Neuronal stem cell (in vitro differentiated cells): Measurements from ENCODE around the gene OR4M1.
"Not testable (repeated sequence)": the region's sequence is repeated elsewhere in the genome, so short reads cannot be mapped to it uniquely, and the experiment has no call there.

ENCODE experiments used
- DNase-seq: peaks from one replicate; pipeline ENCODE4 v3.0.0-alpha.2; 2013; ENCODE audit warnings: low spot score
- H2AFZ ChIP-seq: one replicate; pipeline ENCODE4 v1.6.1; 2013; ENCODE audit warnings: mild to moderate bottlenecking, low read length, inconsistent platforms
- H2AK5ac ChIP-seq: 2 replicates; pipeline ENCODE4 v1.6.1; 2013; ENCODE audit warnings: low read depth, mild to moderate bottlenecking, inconsistent platforms, low read length, moderate library complexity, mixed read lengths
- H2BK120ac ChIP-seq: 2 replicates; pipeline ENCODE4 v1.6.1; 2013; ENCODE audit warnings: low read depth, mild to moderate bottlenecking, inconsistent platforms, low read length, moderate library complexity, mixed read lengths
- H2BK12ac ChIP-seq: one replicate; pipeline ENCODE4 v1.6.1; 2013; ENCODE audit warnings: low read length, inconsistent platforms
- H2BK15ac ChIP-seq: 2 replicates; pipeline ENCODE4 v1.6.1; 2013; ENCODE audit warnings: mild to moderate bottlenecking, low read length, inconsistent platforms, mixed read lengths
- H2BK5ac ChIP-seq: one replicate; pipeline ENCODE4 v1.6.1; 2013; ENCODE audit warnings: inconsistent platforms, mild to moderate bottlenecking, low read length, moderate library complexity
- H3K14ac ChIP-seq: one replicate; pipeline ENCODE4 v1.6.1; 2013; ENCODE audit warnings: low read length, inconsistent platforms
- H3K18ac ChIP-seq: 2 replicates; pipeline ENCODE4 v1.6.1; 2013; ENCODE audit warnings: low read length, inconsistent platforms
- H3K23ac ChIP-seq: 2 replicates; pipeline ENCODE4 v1.6.1; 2013; ENCODE audit warnings: low read depth, mild to moderate bottlenecking, mixed read lengths, low read length, inconsistent platforms; ENCODE audit not compliant: poor library complexity
- H3K27ac ChIP-seq: replicated peaks from 3 replicates; pipeline ENCODE4 v1.5.1; 2013; ENCODE audit warnings: low read length, inconsistent platforms
- H3K27me3 ChIP-seq, 3 experiments: 2 replicates each; pipeline ENCODE4 v1.6.1; 2013; ENCODE audit warnings: low read length in 3 of 3, mild to moderate bottlenecking in 2 of 3, inconsistent platforms in 1 of 3, low read depth in 1 of 3, mixed read lengths in 1 of 3, moderate library complexity in 1 of 3; ENCODE audit not compliant: control insufficient read depth in 3 of 3, insufficient read depth in 3 of 3
- H3K36me3 ChIP-seq, 2 donors: replicated peaks in 1 of 2; 2 replicates each; pipeline ENCODE4 v1.6.1; 2013; ENCODE audit warnings: low read length in 2 of 2; ENCODE audit not compliant: control insufficient read depth in 2 of 2, insufficient read depth in 2 of 2
- H3K4ac ChIP-seq: 2 replicates; pipeline ENCODE4 v1.6.1; 2013; ENCODE audit warnings: inconsistent platforms, mild to moderate bottlenecking, low read length, moderate library complexity
- H3K4me1 ChIP-seq, 2 donors: 1 replicate in 1 of 2; 2 replicates in 1 of 2; pipeline ENCODE4 v1.6.1; 2013; ENCODE audit warnings: low read length in 2 of 2, low read depth in 1 of 2; ENCODE audit not compliant: control insufficient read depth in 2 of 2, insufficient read depth in 1 of 2
- H3K4me2 ChIP-seq: one replicate; pipeline ENCODE4 v1.6.1; 2013; ENCODE audit warnings: mild to moderate bottlenecking, low read length, inconsistent platforms; ENCODE audit not compliant: insufficient read depth, poor library complexity, severe bottlenecking
- H3K4me3 ChIP-seq, 2 donors: 2 replicates each; pipeline ENCODE4 v1.5.1; 2013; ENCODE audit warnings: low read length in 2 of 2, mild to moderate bottlenecking in 2 of 2, inconsistent platforms in 1 of 2, moderate library complexity in 1 of 2
- H3K79me1 ChIP-seq: one replicate; pipeline ENCODE4 v1.6.1; 2013; ENCODE audit warnings: low read depth, mild to moderate bottlenecking, inconsistent platforms, low read length, moderate library complexity
- H3K9ac ChIP-seq: one replicate; pipeline ENCODE4 v1.6.1; 2013; ENCODE audit warnings: mild to moderate bottlenecking, low read depth, low read length, inconsistent platforms; ENCODE audit not compliant: poor library complexity
- H3K9me3 ChIP-seq, 2 donors: replicated peaks in 1 of 2; 2 replicates each; pipeline versions ENCODE3 to v1.6.1; 2013; ENCODE audit warnings: low read length in 2 of 2, mild to moderate bottlenecking in 2 of 2, inconsistent platforms in 1 of 2, low read depth in 1 of 2, mixed read lengths in 1 of 2, moderate library complexity in 1 of 2; ENCODE audit not compliant: control insufficient read depth in 2 of 2, insufficient read depth in 1 of 2
- H4K8ac ChIP-seq: one replicate; pipeline ENCODE4 v1.6.1; 2013; ENCODE audit warnings: low read depth, mild to moderate bottlenecking, inconsistent platforms, low read length, moderate library complexity
- H4K91ac ChIP-seq: one replicate; pipeline ENCODE4 v1.6.1; 2013; ENCODE audit warnings: low read length, low read depth, mild to moderate bottlenecking, inconsistent platforms; ENCODE audit not compliant: poor library complexity
- WGBS, 2 donors: extraction: QIAGEN DNeasy Blood & Tissue Kit; methylation state at CpG; one replicate each; pipeline ENCODE4 v1.1.7; 2013; ENCODE audit warnings: missing lambda C conversion rate in 2 of 2, mixed read lengths in 1 of 2; ENCODE audit not compliant: insufficient read length in 2 of 2, insufficient replicate concordance in 1 of 2; ENCODE audit errors: extremely low coverage in 2 of 2; 5-methylcytosine and 5-hydroxymethylcytosine counted together

Gene OR4M1

DNA sequence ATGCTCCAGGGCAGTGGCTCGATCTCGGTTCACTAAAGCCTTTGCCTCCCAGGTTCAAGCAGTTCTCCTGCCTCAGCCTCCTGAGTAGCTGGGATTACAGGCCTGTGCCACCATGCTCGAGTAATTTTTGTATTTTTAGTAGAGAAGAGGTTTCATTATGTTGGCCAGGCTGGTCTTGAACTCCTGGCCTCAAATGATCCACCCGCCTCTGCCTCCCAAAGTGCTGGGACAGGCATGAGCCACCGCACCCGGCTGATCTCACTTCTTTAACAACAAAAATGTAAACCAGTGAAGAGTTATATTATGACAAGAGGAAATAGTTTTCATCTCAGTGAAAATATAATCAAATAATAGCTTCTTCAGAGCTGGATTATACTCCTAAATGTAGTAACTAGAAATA, 14.0 kb downstream of the OR4M1 start:
- DNase-seq, H2AFZ ChIP-seq, H2BK15ac ChIP-seq, H3K36me3 ChIP-seq, H3K27me3 ChIP-seq, H4K8ac ChIP-seq, H3K23ac ChIP-seq, H3K9ac ChIP-seq, H4K91ac ChIP-seq, H3K18ac ChIP-seq, H3K4me1 ChIP-seq, H2AK5ac ChIP-seq, H3K79me1 ChIP-seq, H3K4me3 ChIP-seq, H3K9me3 ChIP-seq, H2BK12ac ChIP-seq, H3K4ac ChIP-seq, H3K27ac ChIP-seq, H3K4me2 ChIP-seq, H3K14ac ChIP-seq, H2BK120ac ChIP-seq, H2BK5ac ChIP-seq: not testable (repeated sequence)
- WGBS, 2 donors, result no CpG with 5 or more reads among the region's 6 CpGs

DNA sequence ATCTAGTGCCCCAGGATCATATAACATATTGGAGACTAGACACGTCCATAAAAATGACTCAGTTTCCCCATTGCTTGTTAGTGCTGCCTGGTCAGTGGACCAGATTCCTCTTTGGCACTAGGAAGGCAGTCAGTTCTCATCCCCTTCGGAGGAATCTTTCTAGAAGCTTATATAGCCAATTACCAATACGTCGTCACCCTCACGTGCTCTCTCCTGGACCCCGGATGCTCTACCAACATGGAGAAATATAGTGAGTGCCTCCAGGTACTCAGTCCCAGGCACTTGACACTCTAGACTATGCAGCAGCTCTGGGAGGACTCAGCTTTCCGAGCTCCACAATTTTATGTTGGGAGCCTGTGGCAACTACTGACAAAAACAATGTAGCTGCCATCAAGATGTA, 14.8 kb downstream of the OR4M1 start:
- H3K9ac ChIP-seq, H2BK120ac ChIP-seq, H3K36me3 ChIP-seq, H2BK15ac ChIP-seq, H4K8ac ChIP-seq, H3K14ac ChIP-seq, H3K9me3 ChIP-seq, H2AFZ ChIP-seq, H3K27ac ChIP-seq, H3K79me1 ChIP-seq, H3K18ac ChIP-seq, DNase-seq, H3K4me2 ChIP-seq, H2AK5ac ChIP-seq, H3K4me3 ChIP-seq, H4K91ac ChIP-seq, H3K4me1 ChIP-seq, H3K4ac ChIP-seq, H3K23ac ChIP-seq, H2BK12ac ChIP-seq, H2BK5ac ChIP-seq, H3K27me3 ChIP-seq: not testable (repeated sequence)
- no CpG with 5 or more reads among the region's 7 CpGs for WGBS, 2 donors

DNA sequence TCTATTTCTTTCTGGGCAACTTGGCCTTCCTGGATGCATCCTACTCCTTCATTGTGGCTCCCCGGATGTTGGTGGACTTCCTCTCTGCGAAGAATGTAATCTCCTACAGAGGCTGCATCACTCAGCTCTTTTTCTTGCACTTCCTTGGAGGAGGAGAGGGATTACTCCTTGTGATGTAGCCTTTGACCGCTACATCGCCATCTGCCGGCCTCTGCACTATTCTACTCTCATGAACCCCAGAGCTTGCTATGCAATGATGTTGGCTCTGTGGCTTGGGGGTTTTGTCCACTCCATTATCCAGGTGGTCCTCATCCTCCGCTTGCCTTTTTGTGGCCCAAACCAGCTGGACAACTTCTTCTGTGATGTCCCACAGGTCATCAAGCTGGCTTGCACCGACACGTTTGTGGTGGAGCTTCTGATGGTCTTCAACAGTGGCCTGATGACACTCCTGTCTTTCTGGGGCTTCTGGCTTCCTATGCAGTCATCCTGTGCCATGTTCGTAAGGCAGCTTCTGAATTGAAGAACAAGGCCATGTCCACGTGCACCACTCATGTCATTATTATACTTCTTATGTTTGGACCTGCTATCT, 23.3 kb downstream of the OR4M1 start:
- not testable (repeated sequence) for H4K8ac ChIP-seq, H3K4me1 ChIP-seq, H2BK12ac ChIP-seq, H3K18ac ChIP-seq, H3K14ac ChIP-seq, H2AK5ac ChIP-seq, H3K27me3 ChIP-seq, H3K4ac ChIP-seq, H2BK15ac ChIP-seq, H3K9ac ChIP-seq, H2BK120ac ChIP-seq, H3K79me1 ChIP-seq, DNase-seq, H3K4me2 ChIP-seq, H3K4me3 ChIP-seq, H4K91ac ChIP-seq, H3K36me3 ChIP-seq, H2AFZ ChIP-seq, H3K27ac ChIP-seq, H3K23ac ChIP-seq, H2BK5ac ChIP-seq
- peaks cover 0 to 16% of the 10 kb centered on the region in 2 donors for H3K9me3 ChIP-seq
- WGBS, 2 donors, result no CpG with 5 or more reads among the region's 10 CpGs

DNA sequence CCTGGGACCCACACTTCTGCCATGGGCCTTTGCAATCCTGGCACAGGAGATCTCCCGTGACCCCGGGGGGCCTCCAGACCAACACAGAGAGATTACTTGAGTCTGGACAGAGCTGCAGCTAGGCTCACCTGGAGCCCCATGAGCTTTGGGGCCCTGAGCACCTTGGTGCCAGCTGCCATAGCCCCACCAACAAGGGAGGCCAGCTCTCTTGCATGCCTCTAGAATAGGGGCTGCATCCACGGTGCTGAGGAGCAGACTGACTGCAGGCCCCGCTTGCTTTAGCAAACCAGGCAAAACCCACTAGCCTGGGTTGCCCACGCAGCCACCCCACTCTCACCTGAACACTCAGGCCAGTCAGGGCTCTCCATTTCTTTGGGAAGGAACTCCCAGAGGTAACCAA, 26.6 kb downstream of the OR4M1 start:
- no peak for DNase-seq
- Histone ChIP-seq H2BK5ac (no peak overlapping the region), H3K27me3 (no peaks in the 10 kb centered on the region), H3K79me1 (no peaks in the 10 kb centered on the region), H3K4me1 (no peaks in the 10 kb centered on the region), H3K9ac (no peak overlapping the region), H3K4me3 (no peak overlapping the region), H3K18ac (no peak overlapping the region), H2BK12ac (no peak overlapping the region), H3K4me2 (no peak overlapping the region), H3K23ac (no peak overlapping the region), H3K4ac (no peak overlapping the region), H2BK15ac (no peak overlapping the region), H2BK120ac (no peak overlapping the region), H2AFZ (no peak overlapping the region), H4K8ac (no peak overlapping the region), H3K27ac (no peak overlapping the region), H3K9me3 (peaks cover 0 to 13% of the 10 kb centered on the region in 2 donors), H3K36me3 (no peaks in the 10 kb centered on the region), H3K14ac (no peak overlapping the region), H4K91ac (no peak overlapping the region), H2AK5ac (no peak overlapping the region)
- WGBS, 2 donors, result no CpG with 5 or more reads among the region's 5 CpGs
